Lower lobe of right lung (tissue), 2 donors: ENCODE data around the gene LPP. TPM values are rescaled to one million over a fixed set of nuclear protein-coding genes. Genes with fewer than 3 reads are reported as not detected.

Experiments
- ATAC-seq, 2 donors: fragments of 200-7000 bp; cut with Tn5 transposase; one replicate each; pipeline ENCODE4 v1.9.1; 2020 to 2022; ENCODE audit warnings: mild to moderate bottlenecking in 2 of 2, moderate library complexity in 2 of 2
- DNase-seq: peaks from one replicate; pipeline ENCODE4 v3.0.0-alpha.2; 2020
- H3K27ac ChIP-seq: fragments of 200-600 bp; one replicate; pipeline ENCODE4 v1.8.0; 2022
- H3K27me3 ChIP-seq: fragments of 200-600 bp; one replicate; pipeline ENCODE4 v1.8.0; 2022; ENCODE audit warnings: low read depth
- H3K36me3 ChIP-seq: fragments of 200-600 bp; one replicate; pipeline ENCODE4 v1.8.0; 2022; ENCODE audit warnings: mild to moderate bottlenecking
- H3K4me1 ChIP-seq: fragments of 200-600 bp; one replicate; pipeline ENCODE4 v1.8.0; 2022
- H3K4me3 ChIP-seq: fragments of 200-600 bp; one replicate; pipeline ENCODE4 v1.8.0; 2022; ENCODE audit warnings: mild to moderate bottlenecking
- H3K9me3 ChIP-seq: fragments of 200-600 bp; one replicate; pipeline ENCODE4 v1.8.0; 2022
- CTCF ChIP-seq: fragments of 200-600 bp; IDR thresholded peaks from one replicate; pipeline ENCODE4 v1.8.0; 2022; ENCODE audit warnings: antibody characterized with exemption, mild to moderate bottlenecking
- intact Hi-C: fragments of 100-400 bp; cut with DNase I; formaldehyde crosslinking; loops from one replicate; pipeline ENCODE4 v1.11.0; 2022
- total RNA-seq: library from RNA; stranded (reverse); fragmentation: NEBNext Ultra II Directional; extraction: Animal tissue kit (Norgen Biotek cat#: 25700); gene quantifications from one replicate; pipeline ENCODE4 v1.2.1, GENCODE V29; 2021
- donor health status: DM: no; HTN: yes; CAD: no; lungs with severe emphysema.

LPP gene
- total RNA-seq, 1 donor from 2014 or later, result 180 TPM

DNA sequence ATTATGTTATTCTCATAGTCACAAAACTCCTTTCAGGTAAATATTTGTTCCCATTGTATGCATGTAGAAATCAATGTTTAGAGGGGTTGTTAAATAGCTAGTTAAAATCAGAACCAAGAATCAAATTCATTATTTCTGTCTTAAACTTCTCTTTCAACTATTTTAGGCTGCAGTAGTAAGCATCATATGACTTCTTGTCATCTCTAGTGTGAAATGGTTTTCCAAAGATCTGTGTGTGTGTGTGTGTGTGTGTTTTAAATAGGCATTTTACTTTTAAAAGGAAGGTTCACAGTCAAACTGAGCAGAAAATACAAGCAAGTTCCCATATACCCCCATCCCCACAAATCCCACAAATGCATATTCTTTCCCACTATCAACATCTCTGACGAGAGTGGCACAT, 506.5 kb downstream of the LPP start:
- H3K9me3 ChIP-seq, result no peaks in the 10 kb centered on the region

DNA sequence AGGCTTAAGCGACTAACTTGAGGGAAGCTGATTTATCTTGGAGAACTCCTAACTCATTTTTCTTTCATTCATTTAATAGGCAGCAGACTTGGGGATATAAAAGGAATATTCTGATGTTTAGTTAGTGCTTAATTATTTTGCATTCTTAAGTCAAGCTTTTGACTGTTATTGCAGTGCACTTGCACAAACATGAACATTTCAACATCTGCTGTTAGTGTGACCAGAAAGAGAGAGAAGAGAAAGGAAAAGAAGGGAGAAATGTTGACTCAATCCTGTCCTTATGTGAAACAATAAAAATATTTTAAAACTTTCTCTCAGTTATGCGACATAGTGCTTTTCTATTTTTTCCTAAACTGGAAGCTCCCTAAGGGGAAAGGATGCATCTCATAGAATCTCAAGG, 507.8 kb downstream of the LPP start:
- ATAC-seq, result no peak
- intact Hi-C loops, result no loop called here
- DNase-seq, result no peak
- no peaks in the 10 kb centered on the region for H3K36me3 ChIP-seq
- H3K27ac ChIP-seq, result no peak overlapping the region
- H3K27me3 ChIP-seq, result no peaks in the 10 kb centered on the region
- H3K4me1 ChIP-seq, result peaks cover 10% of the 10 kb centered on the region
- TF ChIP-seq CTCF, result no peak
- H3K4me3 ChIP-seq, result no peak overlapping the region
- no peaks in the 10 kb centered on the region for H3K9me3 ChIP-seq

More for the DNA sequence above, 506.5 kb downstream of the LPP start:
- Histone ChIP-seq H3K4me1 (peaks cover 16% of the 10 kb centered on the region), H3K36me3 (no peaks in the 10 kb centered on the region), H3K27ac (no peak overlapping the region), H3K4me3 (no peak overlapping the region), H3K27me3 (no peaks in the 10 kb centered on the region)
- no peak for DNase-seq
- intact Hi-C loops, result no loop called here
- ATAC-seq, result no peak
- no peak for TF ChIP-seq CTCF

DNA sequence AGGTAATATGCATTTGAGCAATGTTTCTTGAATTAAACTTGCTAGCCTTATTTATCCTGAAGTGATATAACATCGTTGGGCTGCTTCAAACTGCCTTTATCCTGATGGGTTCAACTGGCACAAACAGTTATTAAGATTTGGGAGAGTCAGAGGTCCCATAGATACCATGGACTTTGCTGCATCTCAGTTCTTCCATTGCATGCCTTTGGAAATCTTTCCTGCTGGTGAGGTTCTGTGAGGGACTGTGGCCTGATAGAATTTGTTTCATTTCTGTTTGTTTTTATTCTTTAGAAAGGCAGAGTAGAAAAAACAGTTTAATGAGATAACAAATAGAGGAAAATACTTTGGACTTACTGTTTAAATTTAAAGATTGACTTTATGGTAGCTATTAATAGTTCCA, 508.3 kb downstream of the LPP start:
- Histone ChIP-seq H3K4me1 (peaks cover 10% of the 10 kb centered on the region), H3K36me3 (no peaks in the 10 kb centered on the region), H3K27me3 (no peaks in the 10 kb centered on the region), H3K27ac (no peak overlapping the region), H3K9me3 (no peaks in the 10 kb centered on the region), H3K4me3 (no peak overlapping the region)
- no peak for TF ChIP-seq CTCF
- intact Hi-C loops, result no loop called here
- ATAC-seq (no peak), DNase-seq (no peak)

GRCh38 chr3:188662795-188663194, 508.8 kb downstream of the LPP start:
- H3K9me3 ChIP-seq, result no peaks in the 10 kb centered on the region
- no peaks in the 10 kb centered on the region for H3K36me3 ChIP-seq
- no peaks in the 10 kb centered on the region for H3K27me3 ChIP-seq
- peaks cover 10% of the 10 kb centered on the region for H3K4me1 ChIP-seq
- no peak for ATAC-seq
- H3K27ac ChIP-seq, result no peak overlapping the region
- TF ChIP-seq CTCF, result no peak
- H3K4me3 ChIP-seq, result no peak overlapping the region
- DNase-seq, result no peak
- intact Hi-C loops, result no loop called here

DNA sequence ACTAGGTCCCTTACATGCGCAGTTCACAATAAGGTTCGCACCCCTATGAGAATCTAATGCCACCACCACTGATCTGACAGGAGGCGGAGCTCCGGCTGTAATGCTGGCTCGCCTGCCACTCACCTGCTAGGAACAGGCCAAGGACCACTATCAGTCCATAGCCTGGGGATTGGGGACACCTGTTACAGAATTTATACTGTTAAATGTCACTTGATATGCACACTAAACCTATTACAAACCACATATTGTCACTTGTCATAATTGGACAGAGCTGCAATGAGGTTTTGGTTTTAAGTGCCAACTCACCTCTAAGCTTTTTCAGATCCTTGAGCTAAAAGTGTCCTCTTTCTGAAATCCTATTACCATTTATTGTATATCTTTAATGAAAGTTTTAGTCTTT, 509.9 kb downstream of the LPP start:
- intact Hi-C loops, result no loop called here
- Histone ChIP-seq H3K27me3 (no peaks in the 10 kb centered on the region), H3K27ac (no peak overlapping the region), H3K36me3 (no peaks in the 10 kb centered on the region), H3K4me1 (peaks cover 6% of the 10 kb centered on the region), H3K9me3 (no peaks in the 10 kb centered on the region), H3K4me3 (no peak overlapping the region)
- ATAC-seq (no peak), DNase-seq (no peak)
- TF ChIP-seq CTCF, result no peak

GRCh38 chr3:188664795-188665194, 510.8 kb downstream of the LPP start:
- DNase-seq (no peak), ATAC-seq (no peak)
- intact Hi-C loops, result no loop called here
- Histone ChIP-seq H3K9me3 (no peaks in the 10 kb centered on the region), H3K4me3 (no peak overlapping the region), H3K4me1 (no peaks in the 10 kb centered on the region), H3K27ac (no peak overlapping the region), H3K27me3 (no peaks in the 10 kb centered on the region), H3K36me3 (no peaks in the 10 kb centered on the region)
- TF ChIP-seq CTCF, result peak; percentile 10
